Mesendoderm (in vitro differentiated cells): Measurements from ENCODE around the gene SLC22A8.

Experiments used
- DNase-seq: peaks from one replicate; pipeline ENCODE4 v3.0.0; 2013
- H2AK5ac ChIP-seq: 2 replicates; pipeline ENCODE4 v1.6.1; 2013; ENCODE audit warnings: low read length, inconsistent platforms
- H2BK120ac ChIP-seq: 2 replicates; pipeline ENCODE4 v1.6.1; 2013; ENCODE audit warnings: low read depth, mild to moderate bottlenecking, low read length, moderate library complexity, mixed read lengths
- H2BK15ac ChIP-seq: replicated peaks from 2 replicates; pipeline ENCODE4 v1.6.1; 2013; ENCODE audit warnings: low read depth, mild to moderate bottlenecking, moderate library complexity
- H2BK5ac ChIP-seq: 2 replicates; pipeline ENCODE4 v1.6.1; 2013; ENCODE audit warnings: low read length, inconsistent platforms
- H3K18ac ChIP-seq: 2 replicates; pipeline ENCODE4 v1.6.1; 2013; ENCODE audit warnings: mild to moderate bottlenecking, low read length, mixed read lengths
- H3K23ac ChIP-seq: one replicate; pipeline ENCODE4 v1.6.1; 2013; ENCODE audit warnings: low read length
- H3K27ac ChIP-seq: 2 replicates; pipeline ENCODE4 v1.5.1; 2013; ENCODE audit warnings: low read depth, mild to moderate bottlenecking, inconsistent platforms, low read length, moderate library complexity
- H3K27me3 ChIP-seq: 2 replicates; pipeline ENCODE4 v1.6.1; 2013; ENCODE audit warnings: low read length, control low read depth, mild to moderate bottlenecking, inconsistent platforms; ENCODE audit not compliant: insufficient read depth, poor library complexity
- H3K36me3 ChIP-seq: 2 replicates; pipeline ENCODE4 v1.6.1; 2013; ENCODE audit warnings: low read length, inconsistent platforms; ENCODE audit not compliant: control insufficient read depth, insufficient read depth
- H3K4ac ChIP-seq: one replicate; pipeline ENCODE4 v1.6.1; 2013; ENCODE audit warnings: low read depth, mild to moderate bottlenecking, low read length, moderate library complexity
- H3K4me1 ChIP-seq: 2 replicates; pipeline ENCODE4 v1.6.1; 2013; ENCODE audit warnings: low read depth, low read length, inconsistent platforms; ENCODE audit not compliant: control insufficient read depth
- H3K4me2 ChIP-seq: 2 replicates; pipeline ENCODE4 v1.6.1; 2013; ENCODE audit warnings: low read length
- H3K4me3 ChIP-seq: 2 replicates; pipeline ENCODE4 v1.5.1; 2013; ENCODE audit warnings: mild to moderate bottlenecking, low read length
- H3K56ac ChIP-seq: one replicate; pipeline ENCODE4 v1.6.1; 2013; ENCODE audit warnings: low read length
- H3K79me1 ChIP-seq: 2 replicates; pipeline ENCODE4 v1.6.1; 2013; ENCODE audit warnings: low read length, inconsistent platforms
- H3K79me2 ChIP-seq: 2 replicates; pipeline ENCODE4 v1.6.1; 2013; ENCODE audit warnings: mild to moderate bottlenecking, low read length; ENCODE audit not compliant: control insufficient read depth, insufficient read depth
- H3K9ac ChIP-seq: 2 replicates; pipeline ENCODE4 v1.6.1; 2013; ENCODE audit warnings: low read length, inconsistent platforms
- H4K5ac ChIP-seq: one replicate; pipeline ENCODE4 v1.6.1; 2013; ENCODE audit warnings: low read length
- H4K8ac ChIP-seq: one replicate; pipeline ENCODE4 v1.6.1; 2013; ENCODE audit warnings: low read depth, mild to moderate bottlenecking, control low read depth, low read length, moderate library complexity
- WGBS: extraction: QIAGEN DNeasy Blood & Tissue Kit; methylation state at CpG from one replicate; pipeline ENCODE4 v1.1.7; 2013; ENCODE audit warnings: low lambda C conversion rate, missing lambda C conversion rate; ENCODE audit not compliant: insufficient coverage; ENCODE audit errors: extremely low coverage; 5-methylcytosine and 5-hydroxymethylcytosine counted together

Gene SLC22A8

GRCh38 chr11:62958547-62959421, 56.9 kb downstream of the SLC22A8 start:
- DNase-seq = no peak
- WGBS = no CpG with 5 or more reads among the region's 11 CpGs
- Histone ChIP-seq H3K23ac (no peak overlapping the region), H2BK120ac (no peak overlapping the region), H3K4me3 (no peak overlapping the region), H3K79me2 (no peaks in the 10 kb centered on the region), H3K4me1 (no peaks in the 10 kb centered on the region), H3K4ac (no peak overlapping the region), H3K9ac (no peak overlapping the region), H3K18ac (no peak overlapping the region), H3K27me3 (no peaks in the 10 kb centered on the region), H2AK5ac (no peak overlapping the region), H3K56ac (no peak overlapping the region), H2BK5ac (no peak overlapping the region), H3K36me3 (no peaks in the 10 kb centered on the region), H3K27ac (no peak overlapping the region), H4K5ac (no peak overlapping the region), H3K4me2 (no peak overlapping the region), H4K8ac (no peak overlapping the region), H3K79me1 (no peaks in the 10 kb centered on the region), H2BK15ac (no peak overlapping the region)

GRCh38 chr11:62957147-62957546, 58.5 kb downstream of the SLC22A8 start:
- WGBS = no CpG with 5 or more reads among the region's 2 CpGs
- Histone ChIP-seq H3K4me1 (no peaks in the 10 kb centered on the region), H2AK5ac (no peak overlapping the region), H2BK15ac (no peak overlapping the region), H3K56ac (no peak overlapping the region), H3K18ac (no peak overlapping the region), H4K5ac (no peak overlapping the region), H3K23ac (no peak overlapping the region), H3K79me1 (no peaks in the 10 kb centered on the region), H3K4ac (no peak overlapping the region), H2BK120ac (no peak overlapping the region), H3K4me2 (no peak overlapping the region), H3K9ac (no peak overlapping the region), H3K79me2 (no peaks in the 10 kb centered on the region), H2BK5ac (no peak overlapping the region), H3K4me3 (no peak overlapping the region), H3K27me3 (no peaks in the 10 kb centered on the region), H3K36me3 (no peaks in the 10 kb centered on the region), H4K8ac (no peak overlapping the region), H3K27ac (no peak overlapping the region)
- DNase-seq = no peak

GRCh38 chr11:62954478-62954877, 61.2 kb downstream of the SLC22A8 start:
- Histone ChIP-seq H3K27me3 (no peaks in the 10 kb centered on the region), H3K23ac (no peak overlapping the region), H3K4ac (no peak overlapping the region), H3K27ac (no peak overlapping the region), H3K36me3 (no peaks in the 10 kb centered on the region), H3K4me2 (no peak overlapping the region), H3K4me3 (no peak overlapping the region), H2BK120ac (no peak overlapping the region), H3K4me1 (no peaks in the 10 kb centered on the region), H3K56ac (no peak overlapping the region), H3K79me2 (no peaks in the 10 kb centered on the region), H2BK15ac (no peak overlapping the region), H2AK5ac (no peak overlapping the region), H4K5ac (no peak overlapping the region), H3K79me1 (no peaks in the 10 kb centered on the region), H2BK5ac (no peak overlapping the region), H4K8ac (no peak overlapping the region), H3K18ac (no peak overlapping the region), H3K9ac (no peak overlapping the region)
- WGBS = no CpG with 5 or more reads among the region's 5 CpGs
- DNase-seq = no peak

- no peak overlapping the region for H4K5ac ChIP-seq
- no peak overlapping the region for H2BK120ac ChIP-seq
- H3K9ac ChIP-seq = no peak overlapping the region
- H2BK5ac ChIP-seq = no peak overlapping the region
- no peak overlapping the region for H3K56ac ChIP-seq
- H3K18ac ChIP-seq = no peak overlapping the region
- no peaks in the 10 kb centered on the region for H3K79me1 ChIP-seq
- no peak overlapping the region for H3K27ac ChIP-seq
- no peak overlapping the region for H3K23ac ChIP-seq
- no peaks in the 10 kb centered on the region for H3K4me1 ChIP-seq
- no peaks in the 10 kb centered on the region for H3K27me3 ChIP-seq
- H3K79me2 ChIP-seq = no peaks in the 10 kb centered on the region
- H4K8ac ChIP-seq = no peak overlapping the region
- no peak overlapping the region for H2AK5ac ChIP-seq
- H3K4ac ChIP-seq = no peak overlapping the region
- no CpG with 5 or more reads among the region's 4 CpGs for WGBS
- no peak overlapping the region for H3K4me3 ChIP-seq
- H3K4me2 ChIP-seq = no peak overlapping the region
- no peaks in the 10 kb centered on the region for H3K36me3 ChIP-seq
- DNase-seq = no peak
- H2BK15ac ChIP-seq = no peak overlapping the region
Observed at GRCh38 chr11:62953811-62954210, 61.8 kb downstream of the SLC22A8 start.

GRCh38 chr11:62948765-62949320, 66.8 kb downstream of the SLC22A8 start:
- no peaks in the 10 kb centered on the region for H3K79me2 ChIP-seq
- no peaks in the 10 kb centered on the region for H3K79me1 ChIP-seq
- no peaks in the 10 kb centered on the region for H3K36me3 ChIP-seq
- H3K27me3 ChIP-seq = no peaks in the 10 kb centered on the region
- H2BK5ac ChIP-seq = no peak overlapping the region
- H2AK5ac ChIP-seq = no peak overlapping the region
- H3K23ac ChIP-seq = no peak overlapping the region
- no peak overlapping the region for H3K4me2 ChIP-seq
- no peak for DNase-seq
- H3K9ac ChIP-seq = no peak overlapping the region
- H3K56ac ChIP-seq = no peak overlapping the region
- WGBS = no CpG with 5 or more reads among the region's 7 CpGs
- no peak overlapping the region for H3K4me3 ChIP-seq
- H3K4ac ChIP-seq = no peak overlapping the region
- H3K18ac ChIP-seq = no peak overlapping the region
- H3K4me1 ChIP-seq = no peaks in the 10 kb centered on the region
- no peak overlapping the region for H3K27ac ChIP-seq
- no peak overlapping the region for H2BK120ac ChIP-seq
- H4K8ac ChIP-seq = no peak overlapping the region
- H4K5ac ChIP-seq = no peak overlapping the region
- H2BK15ac ChIP-seq = no peak overlapping the region
